Smooth muscle cell (in vitro differentiated cells): ENCODE measurements around the gene HDAC4. TPM values are rescaled to one million over a fixed set of nuclear protein-coding genes. Genes with fewer than 3 reads are reported as not detected.

ENCODE experiments used
- DNase-seq: peaks from one replicate; lab custom pipeline; 2025; ENCODE audit not compliant: unreplicated experiment; lab: John Stamatoyannopoulos, UW
- H2AFZ ChIP-seq: fragments of 200-600 bp; sonication (generic); 2 replicates; pipeline ENCODE4 v1.6.0; 2016; ENCODE audit warnings: antibody characterized with exemption, low read depth, mild to moderate bottlenecking
- H3F3A ChIP-seq: fragments of 200-600 bp; sonication (generic); 2 replicates; pipeline ENCODE4 v1.6.0; 2017; ENCODE audit warnings: antibody characterized with exemption, low read depth
- H3K27ac ChIP-seq: fragments of 200-600 bp; sonication (generic); 2 replicates; pipeline ENCODE4 v1.5.1; 2016; ENCODE audit warnings: low read depth, mild to moderate bottlenecking
- H3K27me3 ChIP-seq: fragments of 200-600 bp; sonication (generic); 2 replicates; pipeline ENCODE4 v1.6.1; 2016; ENCODE audit warnings: low read depth, mild to moderate bottlenecking
- H3K36me3 ChIP-seq: fragments of 200-600 bp; sonication (generic); 2 replicates; pipeline ENCODE4 v1.5.1; 2016; ENCODE audit warnings: low read depth
- H3K4me1 ChIP-seq: fragments of 200-600 bp; sonication (generic); 2 replicates; pipeline ENCODE4 v1.5.1; 2016; ENCODE audit warnings: low read depth
- H3K4me2 ChIP-seq: fragments of 200-600 bp; sonication (generic); 2 replicates; pipeline ENCODE4 v1.6.0; 2016; ENCODE audit warnings: mild to moderate bottlenecking
- H3K4me3 ChIP-seq: fragments of 200-600 bp; sonication (generic); 2 replicates; pipeline ENCODE4 v1.5.1; 2016; ENCODE audit warnings: mild to moderate bottlenecking
- H3K79me2 ChIP-seq: fragments of 200-600 bp; sonication (generic); 2 replicates; pipeline ENCODE4 v1.6.0; 2016; ENCODE audit warnings: low read depth, mild to moderate bottlenecking
- H3K9ac ChIP-seq: fragments of 200-600 bp; sonication (generic); 2 replicates; pipeline ENCODE4 v1.6.0; 2016; ENCODE audit warnings: low read depth
- H3K9me3 ChIP-seq: fragments of 200-600 bp; sonication (generic); replicated peaks from 2 replicates; pipeline ENCODE4 v1.5.1; 2016; ENCODE audit warnings: low read depth
- H4K20me1 ChIP-seq: fragments of 200-600 bp; sonication (generic); 2 replicates; pipeline ENCODE4 v1.6.0; 2016; ENCODE audit warnings: low read depth
- CTCF ChIP-seq: fragments of 200-600 bp; sonication (generic); IDR thresholded peaks from 2 replicates; pipeline ENCODE4 v1.5.1; 2017; ENCODE audit warnings: borderline replicate concordance, mild to moderate bottlenecking, antibody characterized with exemption; ENCODE audit not compliant: insufficient read depth, poor library complexity, severe bottlenecking
- WGBS: methylation state at CpG from one replicate; pipeline ENCODE4 v1.1.7; 2016; ENCODE audit warnings: low lambda C conversion rate; 5-methylcytosine and 5-hydroxymethylcytosine counted together
- polyA plus RNA-seq: library from polyadenylated mRNA; unstranded; fragments of >200 nt; fragmentation: Nextera tagmentation; extraction: Ambion mirVana; gene quantifications from 2 replicates; pipeline ENCODE4 v1.2.1, GENCODE V29; 2016
- total RNA-seq: library from RNA; depleted of rRNA; stranded (reverse); fragments of >200 nt; gene quantifications from 2 replicates; pipeline ENCODE4 v1.2.3, GENCODE V29; 2014

Gene HDAC4
- total and polyA plus RNA-seq, 2 experiments from 2014 or later: 6.2 to 35.7 TPM

GRCh38 chr2:239306274-239307220 is 94.3 kb downstream of the HDAC4 start:
- Histone ChIP-seq H3K9ac (no peak overlapping the region), H3K27ac (no peak overlapping the region), H3K4me2 (no peak overlapping the region), H3K36me3 (no peaks in the 10 kb centered on the region), H3K4me3 (no peak overlapping the region), H3K27me3 (no peaks in the 10 kb centered on the region), H3K9me3 (no peaks in the 10 kb centered on the region), H4K20me1 (peaks cover 94% of the 10 kb centered on the region), H3K79me2 (peaks cover 38% of the 10 kb centered on the region), H3F3A (no peaks in the 10 kb centered on the region), H2AFZ (no peak overlapping the region), H3K4me1 (peaks cover 28% of the 10 kb centered on the region)
- no peak for DNase-seq
- no peak for TF ChIP-seq CTCF
- 98% methylated on average over 25 of the region's 25 CpGs for WGBS

DNA sequence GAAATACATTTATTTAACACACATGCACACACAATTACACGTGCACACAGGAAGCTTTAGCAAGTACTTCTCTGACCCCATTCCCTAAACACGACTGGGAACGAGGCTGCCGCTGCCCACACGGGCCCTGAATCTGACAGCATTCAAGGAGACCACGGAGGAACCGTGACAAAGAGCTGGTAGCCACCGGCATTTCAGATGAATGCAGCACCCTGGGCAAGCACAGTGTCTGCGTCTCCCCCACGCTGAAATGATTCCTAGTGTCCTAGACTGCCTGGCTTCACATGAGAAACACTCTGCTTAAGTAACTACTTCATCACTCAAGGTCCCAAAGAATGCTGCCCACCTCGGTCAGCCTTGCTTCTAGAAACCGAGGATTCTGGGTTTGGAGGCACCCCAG is 95.0 kb downstream of the HDAC4 start:
- H3K9ac ChIP-seq: no peak overlapping the region
- no peak overlapping the region for H3K4me3 ChIP-seq
- no peaks in the 10 kb centered on the region for H3K36me3 ChIP-seq
- no peak overlapping the region for H3K4me2 ChIP-seq
- DNase-seq: no peak
- peaks cover 32% of the 10 kb centered on the region for H3K4me1 ChIP-seq
- H3K9me3 ChIP-seq: no peaks in the 10 kb centered on the region
- peaks cover 94% of the 10 kb centered on the region for H4K20me1 ChIP-seq
- H3K79me2 ChIP-seq: peaks cover 46% of the 10 kb centered on the region
- H3F3A ChIP-seq: no peaks in the 10 kb centered on the region
- no peaks in the 10 kb centered on the region for H3K27me3 ChIP-seq
- 87% methylated on average over 12 of the region's 12 CpGs for WGBS
- no peak overlapping the region for H2AFZ ChIP-seq
- H3K27ac ChIP-seq: no peak overlapping the region
- TF ChIP-seq CTCF: no peak

DNA sequence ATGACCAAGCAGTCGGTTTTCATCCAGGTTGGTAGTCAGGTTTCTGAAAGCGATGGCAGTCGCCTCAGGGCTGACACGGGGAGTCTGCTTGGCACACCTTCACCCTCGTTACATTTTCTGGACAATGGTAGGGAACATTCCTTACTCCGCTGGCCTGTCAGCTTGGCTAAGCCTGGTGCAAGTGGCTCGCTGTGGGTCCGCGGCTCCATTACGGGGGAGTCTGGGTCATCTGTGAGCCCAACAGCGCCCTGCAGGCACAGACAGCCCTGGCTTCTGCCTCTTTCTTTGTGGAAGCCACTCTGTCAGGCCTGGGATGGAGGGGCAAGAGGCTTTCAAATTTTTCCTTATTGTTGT is 95.6 kb downstream of the HDAC4 start:
- H3K4me2 ChIP-seq: no peak overlapping the region
- no peak overlapping the region for H3K4me3 ChIP-seq
- H3K9me3 ChIP-seq: no peaks in the 10 kb centered on the region
- no peak overlapping the region for H3K9ac ChIP-seq
- WGBS: 90% methylated on average over 11 of the region's 11 CpGs
- H3K36me3 ChIP-seq: no peaks in the 10 kb centered on the region
- no peak for TF ChIP-seq CTCF
- no peak overlapping the region for H3K27ac ChIP-seq
- H3K79me2 ChIP-seq: peaks cover 48% of the 10 kb centered on the region
- H4K20me1 ChIP-seq: peaks cover 93% of the 10 kb centered on the region
- no peaks in the 10 kb centered on the region for H3F3A ChIP-seq
- DNase-seq: no peak
- H3K27me3 ChIP-seq: no peaks in the 10 kb centered on the region
- no peak overlapping the region for H2AFZ ChIP-seq
- peaks cover 32% of the 10 kb centered on the region for H3K4me1 ChIP-seq
